A673 (cell line): Measurements from ENCODE around the gene OPRM1.

Source experiments
- CTCF ChIP-seq: fragments of 300-800, 200-600 bp; sonication (generic); conservative IDR thresholded peaks from 2 replicates; pipeline ENCODE4 v1.5.1; 2017; ENCODE audit warnings: low read depth, mild to moderate bottlenecking, antibody characterized with exemption, low read length, moderate library complexity, mixed read lengths
- EZH2 ChIP-seq: fragments of 200-600 bp; sonication (generic); IDR thresholded peaks from 2 replicates; pipeline ENCODE4 v1.6.1; 2017; ENCODE audit warnings: borderline replicate concordance, low read depth, mild to moderate bottlenecking, mixed read lengths, antibody characterized with exemption, low read length; ENCODE audit not compliant: poor library complexity, severe bottlenecking

GRCh38 chr6:154167126-154167525, 128.1 kb downstream of the OPRM1 start:
- TF ChIP-seq CTCF (no peak), EZH2 (no peak)
